HG02973 (cell line): Measurements from ENCODE around the gene GPR153.

Experiments used
- ATAC-seq: cut with Tn5 transposase; IDR thresholded peaks from one replicate; pipeline ENCODE4 v1.9.1; 2021; ENCODE audit warnings: moderate library complexity; ENCODE audit not compliant: unreplicated experiment

Gene GPR153

DNA sequence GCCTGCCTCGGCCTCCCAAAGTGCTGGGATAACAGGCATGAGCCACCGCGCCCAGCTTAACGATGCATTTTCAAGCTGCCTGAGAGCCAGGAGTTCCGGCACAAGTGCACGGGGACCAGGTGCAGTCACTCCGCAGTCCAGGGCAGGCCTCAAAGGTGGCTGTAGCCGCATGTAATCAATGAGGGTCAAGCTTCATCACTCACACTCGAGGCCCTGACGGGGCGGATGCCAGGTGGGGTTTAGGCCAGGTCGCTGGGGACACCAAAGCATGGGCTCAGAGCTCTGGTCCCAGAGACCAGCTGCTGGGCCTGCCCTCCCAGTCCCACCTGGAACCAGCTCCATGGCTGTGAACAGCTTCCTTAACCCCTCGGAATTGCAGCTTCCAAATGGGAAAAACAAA is 26.1 kb upstream of the GPR153 start:
- no peak for ATAC-seq

DNA sequence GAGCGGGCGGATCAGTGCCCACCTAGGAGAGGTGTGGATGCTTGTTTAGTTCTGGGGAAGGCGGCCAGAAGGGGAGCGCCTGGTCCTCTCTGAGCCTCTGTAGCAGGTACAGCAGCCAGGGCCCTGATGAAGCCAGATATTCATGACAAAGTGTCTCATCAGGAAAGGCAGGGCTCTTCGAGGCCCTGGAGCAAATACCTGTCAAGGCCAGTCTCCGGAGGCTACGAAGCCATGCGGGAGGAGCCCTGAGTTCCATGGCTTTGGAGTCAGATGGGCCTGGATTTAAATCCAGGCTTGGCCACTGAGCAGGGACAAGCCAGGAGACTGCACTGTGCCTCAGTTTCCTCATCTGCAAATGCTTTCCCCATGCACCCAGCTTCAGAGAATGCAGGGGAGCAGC is 25.4 kb upstream of the GPR153 start:
- no peak for ATAC-seq

DNA sequence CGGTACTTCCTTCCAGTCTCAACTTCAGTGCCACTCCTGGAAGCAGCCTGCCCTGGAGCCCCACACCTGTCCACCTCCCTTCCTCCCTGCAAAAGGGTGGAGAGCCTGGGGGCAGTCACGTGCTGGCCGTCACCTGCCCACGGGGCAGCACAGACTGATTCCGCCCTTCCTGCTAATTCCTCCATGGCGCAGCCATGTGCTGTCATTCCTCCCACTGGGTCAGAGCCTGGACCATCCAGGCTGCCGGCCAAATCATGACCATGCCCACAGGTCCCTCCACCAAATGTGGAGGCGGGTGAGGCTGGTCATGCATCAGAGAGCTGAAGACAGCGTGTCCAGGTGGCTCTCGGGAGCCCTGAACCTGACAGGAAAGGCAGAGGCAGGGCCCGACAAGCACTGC is 24.4 kb upstream of the GPR153 start:
- ATAC-seq, result no peak

DNA sequence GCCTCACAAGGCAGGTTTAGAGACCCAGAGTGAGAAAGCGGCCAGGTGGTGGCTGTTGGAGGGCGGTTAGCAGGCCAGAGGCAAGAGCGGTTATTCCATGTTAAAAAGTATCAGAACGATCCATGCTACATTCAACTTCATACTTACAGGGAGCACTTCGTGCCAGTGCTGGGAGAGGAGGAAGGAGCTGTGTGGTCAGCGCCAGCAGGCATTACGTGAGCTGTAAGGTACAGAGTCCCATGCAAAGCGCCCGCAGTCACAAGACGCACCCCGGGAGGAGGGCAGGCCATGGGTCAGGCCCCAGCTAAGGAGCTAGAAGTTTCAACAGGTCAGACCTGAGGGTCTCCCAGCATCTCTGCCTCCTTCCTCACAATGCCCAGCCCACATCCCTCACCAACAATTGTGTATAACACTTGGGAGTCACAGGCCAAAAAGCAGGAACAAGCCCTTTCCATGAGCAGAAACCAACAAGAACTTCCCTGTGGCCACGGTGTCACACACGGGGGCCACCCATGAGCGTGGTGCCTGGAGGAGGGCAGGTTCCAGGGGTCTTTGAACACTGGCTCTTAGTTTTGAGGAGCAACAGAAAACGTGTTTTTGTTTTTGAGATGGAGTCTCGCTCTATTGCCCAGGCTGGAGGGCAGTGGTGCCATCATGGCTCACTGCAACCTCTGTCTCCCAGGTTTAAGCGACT is 21.8 kb upstream of the GPR153 start:
- ATAC-seq, result no peak

DNA sequence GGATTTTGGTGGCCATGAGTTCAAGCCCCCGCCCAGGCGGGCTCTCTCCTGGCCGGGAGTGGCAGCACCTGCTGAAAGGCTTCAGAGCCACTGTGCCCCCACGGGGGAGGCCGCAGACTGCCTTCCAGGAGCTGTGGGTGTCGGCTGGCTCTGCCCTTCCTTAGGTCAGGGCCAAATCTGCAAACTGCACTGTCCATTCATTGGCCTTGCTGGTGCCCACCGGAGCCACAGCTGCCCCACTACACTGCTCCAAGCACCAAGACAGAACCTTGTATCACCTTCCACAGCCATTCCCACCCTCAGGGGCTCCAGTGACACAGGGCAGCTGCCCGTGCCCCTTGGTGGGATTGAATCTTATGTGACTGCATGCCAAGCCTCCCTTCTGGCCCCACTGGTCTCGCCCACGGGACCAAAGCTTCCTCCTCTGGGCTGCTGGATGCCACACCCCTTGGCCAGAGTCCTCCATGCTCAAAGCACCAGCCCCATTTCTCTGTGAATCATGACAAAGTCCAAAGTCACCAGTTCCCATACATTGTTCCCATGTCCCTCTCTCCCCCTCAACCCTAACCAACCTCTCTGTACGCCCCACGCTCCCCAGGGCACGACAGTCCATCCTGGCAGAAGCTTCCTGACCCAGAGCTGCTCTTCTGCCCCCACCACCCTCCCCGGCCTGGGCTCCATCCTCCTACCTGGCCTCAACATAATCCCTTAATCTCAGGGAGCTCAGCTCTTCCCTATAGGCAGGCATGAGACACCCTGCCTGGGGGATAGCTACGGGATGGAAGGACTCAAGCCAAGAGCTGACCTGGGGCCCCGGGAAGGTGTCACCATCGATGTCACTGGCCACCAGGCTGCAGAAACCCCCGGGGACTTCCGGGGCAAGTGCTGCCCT is 20.9 kb upstream of the GPR153 start:
- ATAC-seq, result no peak

DNA sequence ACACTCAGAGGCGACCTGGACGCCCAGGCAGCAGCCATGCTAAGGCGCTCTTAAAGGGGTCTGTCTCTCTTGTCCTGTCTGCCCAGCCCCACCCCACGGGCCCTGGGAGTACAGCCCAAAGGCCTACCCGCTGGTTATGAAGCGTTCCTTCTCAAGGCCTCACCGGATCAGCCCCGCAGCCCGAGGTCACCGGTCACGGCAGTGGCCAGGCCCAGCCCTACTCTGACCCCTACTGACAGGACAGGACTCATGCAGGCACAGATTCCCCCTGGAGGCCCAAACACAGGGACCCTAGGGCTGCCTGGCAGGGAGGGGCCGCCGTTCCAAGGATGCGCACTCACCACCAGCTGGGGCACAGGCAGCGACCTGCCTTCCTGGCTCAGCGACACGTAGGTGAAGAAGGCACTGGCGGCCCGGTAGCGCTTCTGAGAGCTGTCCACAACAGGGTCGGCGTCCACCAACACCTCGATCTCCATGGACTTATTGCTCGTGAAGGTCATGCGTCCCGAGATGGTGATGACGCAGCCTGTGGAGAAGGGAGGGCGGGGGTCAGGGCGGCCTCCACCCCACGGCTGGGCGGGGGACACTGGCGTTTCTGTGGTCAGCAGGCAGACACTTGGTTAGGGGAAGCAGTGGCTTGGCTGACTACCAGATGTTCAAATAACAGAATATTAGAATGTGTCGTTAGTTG is 20.0 kb upstream of the GPR153 start:
- no peak for ATAC-seq

DNA sequence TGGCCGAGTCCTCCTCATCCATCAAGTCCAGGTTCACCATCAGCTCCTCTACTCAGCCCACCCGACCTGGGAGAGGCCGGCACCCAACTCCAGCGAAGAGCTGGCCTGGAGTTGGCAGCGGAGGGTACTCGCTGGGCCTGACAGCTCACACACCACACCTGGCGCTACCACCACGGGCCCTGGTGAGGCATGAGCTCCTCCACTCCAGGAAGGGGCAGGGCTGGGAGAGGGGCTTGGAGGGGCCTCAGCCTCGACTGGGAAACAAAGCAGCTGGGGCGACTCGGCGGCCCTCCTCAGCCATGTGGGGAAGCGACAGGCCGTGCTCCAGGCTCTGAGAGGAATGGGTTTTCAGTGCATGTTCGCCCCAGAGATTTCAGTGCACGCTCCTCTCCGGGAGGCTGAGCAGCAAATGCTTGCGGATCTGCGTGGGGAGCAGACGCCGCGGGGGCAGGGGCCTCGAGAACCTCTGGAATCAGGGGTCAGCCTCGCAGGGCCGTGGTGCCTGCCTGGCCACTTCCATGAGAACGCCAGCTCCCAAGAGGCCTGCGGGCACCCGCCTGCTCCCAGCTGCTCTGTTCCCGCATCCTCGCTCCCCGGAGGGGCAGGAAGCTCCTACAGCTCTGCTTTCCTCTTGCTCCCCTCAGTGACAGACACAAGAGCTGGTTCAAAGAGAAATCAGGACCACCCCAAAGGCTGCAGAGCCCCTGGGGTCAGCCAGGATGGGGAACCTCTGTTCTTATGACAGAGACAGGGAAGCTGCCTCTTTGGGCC is 18.9 kb upstream of the GPR153 start:
- no peak for ATAC-seq

DNA sequence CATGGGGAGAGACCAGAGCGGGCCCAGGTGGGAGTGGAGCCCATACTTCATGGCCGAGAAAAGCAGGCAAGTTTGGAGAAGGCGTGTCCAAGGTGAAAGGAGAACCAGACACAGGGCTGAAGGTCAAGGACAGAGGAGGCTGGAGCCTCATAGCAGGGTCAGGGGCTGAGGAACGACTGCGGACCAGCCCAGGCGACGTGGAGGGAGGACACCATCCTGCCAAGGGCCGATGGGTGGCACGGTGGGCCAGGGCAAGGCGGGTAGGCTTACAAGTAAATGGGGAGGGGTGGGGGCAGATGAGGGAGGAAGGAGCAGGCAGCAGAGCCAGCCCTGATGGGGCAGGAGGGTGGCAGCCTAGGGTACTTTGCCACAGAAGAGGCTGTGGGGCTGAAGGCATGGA is 18.2 kb upstream of the GPR153 start:
- ATAC-seq, result no peak

DNA sequence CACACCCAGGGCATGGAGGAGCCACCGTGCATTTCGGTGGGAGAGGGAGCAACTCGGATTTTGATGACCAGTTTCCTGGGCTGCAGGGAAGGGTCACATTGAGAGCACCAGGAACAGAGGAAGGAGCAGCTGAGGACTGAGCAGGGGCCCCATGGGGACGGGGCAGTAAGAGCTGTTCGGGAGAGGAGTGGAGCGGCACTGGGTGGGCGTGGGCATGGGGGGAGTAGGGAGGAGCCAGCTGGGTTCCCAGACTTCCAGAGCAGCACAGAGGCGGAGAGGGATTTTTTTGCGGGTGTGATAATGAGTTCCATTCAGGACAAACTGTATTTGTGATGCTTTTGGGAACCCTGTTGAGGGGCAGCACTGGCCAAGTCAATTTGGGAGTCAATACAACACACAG is 17.4 kb upstream of the GPR153 start:
- no peak for ATAC-seq

DNA sequence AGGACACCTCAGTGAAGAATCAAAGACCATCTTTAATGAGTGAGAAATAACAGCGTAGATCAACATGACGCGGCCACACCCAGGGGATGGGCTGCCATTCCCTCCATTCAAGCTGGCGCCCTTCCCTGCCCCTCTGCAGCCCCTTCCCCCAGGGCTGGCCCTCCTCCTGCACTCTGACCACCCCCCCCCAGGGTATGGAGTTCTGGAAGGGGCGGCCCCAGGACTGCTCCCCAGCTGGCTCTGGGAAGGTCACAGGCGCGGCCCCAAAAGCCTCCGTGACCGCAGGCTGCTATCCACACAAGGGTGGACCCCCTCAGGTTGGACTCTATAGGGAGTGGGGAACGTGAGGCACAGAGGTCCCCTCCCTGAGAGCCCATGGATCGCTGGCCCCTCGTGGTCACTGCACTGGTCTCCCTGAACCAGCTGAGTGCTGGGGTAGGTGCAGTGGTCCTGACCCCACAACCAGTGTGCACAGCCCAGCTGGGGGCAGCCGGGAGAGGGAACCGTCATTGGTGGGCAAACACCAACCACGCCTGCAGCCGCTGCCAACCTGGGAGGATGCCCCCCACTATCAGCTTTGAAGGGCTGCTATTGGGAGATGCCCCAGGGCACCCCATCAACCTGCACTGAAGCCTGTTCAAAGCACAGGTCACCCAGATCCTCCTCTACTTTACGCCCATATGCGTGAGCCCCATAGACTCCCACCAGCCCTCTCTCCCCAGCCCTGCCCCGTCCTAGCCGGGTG is 16.1 kb upstream of the GPR153 start:
- no peak for ATAC-seq

DNA sequence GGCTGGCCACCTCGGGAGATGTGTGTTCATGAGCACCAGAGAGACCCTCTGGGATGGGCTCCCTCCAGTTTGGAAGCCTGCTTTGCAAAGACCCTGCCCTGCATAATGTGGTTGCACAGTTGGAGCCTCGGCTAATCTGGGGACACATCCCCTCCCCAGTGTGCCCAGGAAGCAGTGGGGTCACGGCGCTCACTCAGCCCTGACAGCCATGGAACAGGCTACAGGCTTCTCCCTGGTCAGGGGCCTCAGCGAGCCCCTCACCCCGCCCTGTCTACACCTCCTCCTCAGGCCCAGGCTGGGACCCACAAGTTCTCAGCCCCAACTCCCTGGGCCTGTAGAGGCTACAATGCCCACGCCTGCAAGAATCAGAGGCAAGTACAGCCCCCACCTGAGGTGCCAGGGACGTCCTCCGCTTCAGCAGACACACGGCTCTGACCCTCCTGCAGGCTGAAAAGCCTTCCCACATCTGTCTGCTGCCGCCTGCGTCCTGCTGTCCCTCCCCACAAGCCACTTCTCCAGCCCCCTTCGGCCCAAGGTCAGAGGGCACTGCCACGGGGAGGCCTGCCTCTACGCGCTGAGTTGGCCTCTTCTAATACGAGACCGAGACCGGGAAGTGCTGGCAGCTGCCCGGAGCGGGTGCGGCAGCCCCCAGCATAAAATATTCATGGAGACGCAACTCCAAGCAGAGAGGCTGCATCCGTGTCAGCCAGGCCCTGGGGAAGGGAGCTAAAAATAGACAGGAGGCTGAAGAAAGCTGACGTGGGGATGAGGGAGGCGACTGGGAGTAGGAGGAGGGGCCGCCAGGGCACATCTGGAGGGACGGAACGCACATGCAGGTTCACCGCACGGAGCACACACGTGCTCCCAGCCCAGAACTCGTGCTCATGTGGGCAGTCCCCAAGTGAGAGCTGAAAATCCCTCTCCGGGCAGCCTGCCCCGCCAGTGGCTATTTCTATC is 15.2 kb upstream of the GPR153 start:
- no peak for ATAC-seq

DNA sequence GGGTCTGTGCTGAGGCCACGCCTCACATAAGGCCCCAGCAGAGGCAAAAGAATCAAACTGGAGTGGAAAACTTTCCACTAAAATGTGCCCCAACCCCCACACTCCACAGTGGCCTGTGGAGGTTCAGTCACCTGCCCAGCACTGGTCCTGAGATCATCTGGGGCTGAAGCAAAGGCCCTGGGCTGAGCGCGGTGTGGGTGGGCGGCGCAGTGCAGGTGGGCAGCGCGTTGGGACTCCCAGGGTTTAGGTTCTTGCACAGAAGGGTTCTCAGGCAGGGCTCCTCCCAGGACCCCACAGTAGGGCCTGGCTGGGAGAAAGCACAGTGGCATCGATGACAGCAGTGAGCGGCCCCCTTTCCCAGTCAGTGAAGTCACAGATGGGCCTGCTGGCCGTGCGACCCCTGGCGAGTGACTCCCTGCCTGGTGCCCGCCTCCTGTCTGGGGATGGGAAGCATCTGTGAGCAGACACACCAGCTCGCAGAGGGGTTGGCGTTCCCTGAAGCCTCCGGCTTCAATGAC is 13.8 kb upstream of the GPR153 start:
- no peak for ATAC-seq

DNA sequence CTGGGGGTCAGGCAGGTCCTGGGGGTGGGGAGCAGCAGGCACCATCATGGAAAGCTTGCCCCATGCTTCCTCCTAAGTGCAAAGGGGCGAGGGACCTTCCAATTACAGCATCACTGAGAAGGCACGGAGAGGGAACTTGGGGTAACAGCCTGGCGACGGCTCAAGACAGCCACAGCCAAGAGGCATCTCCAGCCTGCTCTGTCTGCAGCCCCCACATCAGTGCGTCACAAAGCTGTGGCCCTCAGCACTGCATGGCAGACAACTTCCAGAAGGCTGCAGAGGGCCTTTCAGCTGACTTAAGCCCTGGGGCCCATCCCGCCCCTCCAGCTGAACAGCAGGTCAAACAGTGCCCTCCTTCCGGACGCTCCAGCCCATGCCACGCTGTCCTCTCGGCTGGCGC is 13.2 kb upstream of the GPR153 start:
- no peak for ATAC-seq

DNA sequence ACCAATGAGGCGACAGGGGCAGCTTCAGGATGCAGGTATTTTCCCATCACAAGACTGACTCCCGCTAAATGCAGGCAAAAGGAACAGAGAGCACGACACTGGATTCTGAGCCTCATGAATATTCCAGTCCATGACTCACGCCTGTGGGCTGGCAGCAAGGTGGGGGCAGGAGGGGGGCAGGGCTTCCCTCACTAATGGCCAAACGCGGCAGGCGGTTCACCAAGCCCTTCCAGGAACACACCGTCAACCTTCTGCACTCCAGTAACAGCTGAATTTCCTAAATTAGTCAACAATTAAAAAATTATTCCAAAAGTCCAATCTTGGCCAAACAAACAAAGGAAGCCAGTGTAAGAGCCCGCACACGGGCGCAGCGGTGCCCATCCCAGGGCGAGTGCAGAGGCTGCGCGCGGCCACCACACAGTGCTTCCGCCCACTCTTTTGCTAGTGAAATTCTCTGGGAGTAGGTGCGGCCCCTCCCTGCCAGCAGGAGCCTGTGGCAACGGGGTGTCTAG is 12.5 kb upstream of the GPR153 start:
- no peak for ATAC-seq

DNA sequence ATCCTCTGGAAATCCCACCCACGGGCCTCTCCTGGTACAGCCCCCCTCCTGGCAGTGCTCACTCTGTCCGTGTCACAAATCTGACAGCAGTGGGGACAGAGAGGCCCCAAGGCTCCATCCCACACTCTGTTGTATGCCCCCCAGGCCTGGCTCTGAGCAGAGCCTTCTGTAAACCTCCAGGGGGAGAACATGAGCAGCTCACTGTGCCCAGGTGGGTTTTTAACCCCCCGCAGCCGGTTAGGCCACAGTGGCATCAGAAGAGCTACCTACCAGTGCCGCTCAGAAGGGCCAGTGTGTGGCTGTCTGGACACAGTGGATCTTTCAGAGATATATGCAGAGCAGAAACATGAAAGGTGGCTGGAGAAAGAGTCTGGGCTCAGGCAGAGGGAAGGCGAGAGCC is 12.0 kb upstream of the GPR153 start:
- no peak for ATAC-seq

DNA sequence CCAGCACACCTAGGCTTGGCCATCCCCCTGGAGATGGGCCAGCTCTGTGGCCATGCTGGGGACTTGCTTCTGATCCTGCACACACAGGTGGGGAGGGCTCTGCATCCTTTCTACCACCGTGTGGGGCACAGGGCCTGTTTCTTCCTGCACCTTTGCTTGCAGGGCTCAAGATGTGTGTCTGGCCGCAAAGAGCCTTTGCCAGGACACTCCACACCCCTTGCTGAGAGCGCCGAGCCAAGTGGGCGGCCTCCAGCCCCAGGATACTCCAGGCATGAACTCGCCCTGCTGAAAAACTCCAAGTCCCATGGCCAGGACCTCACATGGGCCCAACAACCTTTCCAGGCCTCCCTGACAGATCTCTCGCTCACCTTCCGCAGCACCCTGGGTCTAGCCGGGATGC is 11.6 kb upstream of the GPR153 start:
- no peak for ATAC-seq

DNA sequence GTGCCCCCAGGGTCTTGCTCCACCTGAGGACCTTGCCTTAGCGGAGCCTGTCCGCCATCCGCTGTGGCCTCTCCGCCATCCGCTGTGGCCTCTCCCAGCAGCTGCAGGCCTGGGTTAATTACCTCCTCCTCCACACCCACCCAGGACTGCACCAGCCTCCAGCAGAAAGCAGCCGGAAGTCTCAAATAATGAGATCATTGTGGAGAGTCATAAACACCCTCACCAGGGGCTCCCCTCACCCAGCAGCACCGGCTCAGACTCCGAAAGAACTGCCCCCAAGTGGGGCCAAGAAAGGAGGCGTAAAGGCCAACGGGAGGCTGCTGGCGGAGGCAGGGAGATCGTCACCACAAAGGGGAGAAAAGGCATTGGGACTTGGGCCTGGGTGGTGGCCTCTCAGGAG is 10.7 kb upstream of the GPR153 start:
- ATAC-seq, result no peak

DNA sequence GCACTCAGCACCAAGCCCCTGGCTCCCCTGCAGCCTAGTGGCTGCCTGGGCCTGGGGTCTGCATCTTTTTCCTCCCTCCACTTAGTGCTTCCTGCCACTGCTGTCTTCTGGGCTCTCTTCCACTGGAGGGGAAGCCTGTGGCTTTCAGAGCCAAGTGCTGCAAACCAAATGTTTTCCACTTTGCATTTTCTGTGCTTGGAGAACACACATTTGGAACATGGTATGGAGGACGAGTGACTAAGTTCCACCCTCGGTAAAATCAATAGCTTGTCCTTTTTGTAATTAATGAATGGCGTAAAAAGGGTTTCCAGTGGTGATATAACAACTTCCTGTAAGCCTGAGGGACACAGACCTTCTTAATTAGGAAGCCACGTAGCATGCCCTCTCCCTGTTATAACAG is 10.1 kb upstream of the GPR153 start:
- no peak for ATAC-seq

DNA sequence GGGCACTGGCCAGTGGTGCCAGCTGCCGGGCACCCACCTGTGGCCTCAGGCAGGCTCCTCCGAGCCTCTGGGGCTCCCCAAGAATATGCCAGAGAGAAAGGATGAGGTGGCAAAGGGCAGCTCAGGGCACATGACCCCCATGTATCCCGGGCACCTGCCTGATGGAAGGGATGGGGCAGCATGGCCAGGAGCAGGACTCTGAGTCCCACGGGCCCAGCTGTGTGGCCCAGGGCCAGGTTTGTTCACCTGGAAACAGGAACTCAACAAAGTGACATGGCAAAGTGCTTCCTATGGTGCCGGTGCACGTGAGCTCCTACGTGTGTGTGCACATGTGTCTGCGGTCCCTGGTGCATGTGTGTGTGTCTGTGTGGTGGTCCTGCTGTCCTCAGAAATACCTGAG is 9.5 kb upstream of the GPR153 start:
- no peak for ATAC-seq
